Heart left ventricle (tissue), 16 donors: ENCODE results near the gene MAPK11. TPM values are rescaled to one million over a fixed set of nuclear protein-coding genes. Genes with fewer than 3 reads are reported as not detected.

ENCODE experiments used
- ATAC-seq, 4 donors: fragments of 200-7000 bp; cut with Tn5 transposase; one replicate each; pipeline ENCODE4 v1.9.1; 2020 to 2022; ENCODE audit warnings: moderate library complexity in 4 of 4, mild to moderate bottlenecking in 3 of 4, moderate number of reproducible peaks in 1 of 4
- DNase-seq, 5 donors: peaks; one replicate each; pipeline ENCODE4 v3.0.0-alpha.2; 2020
- H3K27ac ChIP-seq, 12 donors: fragments of 200-600 bp; sonication (generic) in 4 of 12; one replicate each; pipeline versions ENCODE4 v1.5.0 to v1.8.0; 2016 to 2022; ENCODE audit warnings: mild to moderate bottlenecking in 2 of 12
- H3K27me3 ChIP-seq, 9 donors: fragments of 200-600 bp; sonication (generic) in 2 of 9; one replicate each; pipeline versions ENCODE4 v1.5.1 to v1.8.0; 2016 to 2022; ENCODE audit warnings: mild to moderate bottlenecking in 3 of 9
- H3K36me3 ChIP-seq, 9 donors: fragments of 200-600 bp; sonication (generic) in 2 of 9; one replicate each; pipeline versions ENCODE4 v1.5.0 to v1.8.0; 2018 to 2022; ENCODE audit warnings: mild to moderate bottlenecking in 2 of 9
- H3K4me1 ChIP-seq, 12 donors: fragments of 200-600 bp; sonication (generic) in 4 of 12; one replicate each; pipeline versions ENCODE4 v1.5.0 to v1.8.0; 2016 to 2022; ENCODE audit warnings: mild to moderate bottlenecking in 3 of 12
- H3K4me3 ChIP-seq, 12 donors: fragments of 200-600 bp; sonication (generic) in 4 of 12; one replicate each; pipeline versions ENCODE4 v1.5.0 to v1.8.0; 2017 to 2022; ENCODE audit warnings: mild to moderate bottlenecking in 9 of 12, moderate library complexity in 4 of 12
- H3K9me3 ChIP-seq, 12 donors: fragments of 200-600 bp; sonication (generic) in 4 of 12; one replicate each; pipeline versions ENCODE4 v1.5.0 to v1.8.0; 2016 to 2022; ENCODE audit warnings: mild to moderate bottlenecking in 1 of 12
- POLR2A ChIP-seq, 2 donors: fragments of 450-650 bp; IDR thresholded peaks; one replicate each; pipeline ENCODE4 v1.6.1; 2017; ENCODE audit warnings: antibody characterized with exemption in 2 of 2, mild to moderate bottlenecking in 2 of 2, moderate library complexity in 2 of 2
- WGBS, 4 donors: extraction: QIAGEN DNeasy Blood & Tissue Kit in 2 of 4; methylation state at CpG; one replicate each; pipeline versions ENCODE4 v1.1.5 to v1.1.7; 2013 to 2018; 5-methylcytosine and 5-hydroxymethylcytosine counted together
- intact Hi-C, 10 donors: fragments of 100-400 bp; cut with DNase I; formaldehyde crosslinking; loops; one replicate each; pipeline versions ENCODE4 v1.11.1 to v1.14.2; 2022
- polyA plus RNA-seq, 2 donors: library from polyadenylated mRNA; stranded (reverse); fragments of 200-250 nt; gene quantifications; one replicate each; pipeline ENCODE4 v1.2.3, GENCODE V29; 2013
- total RNA-seq, 9 donors: library from RNA; depleted of rRNA in 2 of 9; stranded (reverse); fragments of >200 nt in 2 of 9; fragmentation: NEBNext Ultra II Directional in 3 of 9; extraction: Animal tissue kit (Norgen Biotek cat#: 25700) in 3 of 9; gene quantifications; one replicate each; pipeline versions ENCODE4 v1.1.0 to v1.2.4, GENCODE V29; 2016 to 2023
- TF ChIP-seq, protein P1 (sequence below), 12 donors: fragments of 200-600 bp; sonication (generic) in 4 of 12; IDR thresholded peaks; one replicate each; pipeline versions ENCODE4 v1.5.0 to v1.8.0; 2018 to 2022; ENCODE audit warnings: antibody characterized with exemption in 12 of 12, mild to moderate bottlenecking in 5 of 12
- donor health status: ischemic (EF 13 %, LVEDD 7.1; RV severe dilation, severe dysfunction).
- donor health status: healthy with polysubstance abuse.
- donor health status: DM: no; HTN: yes; CAD: no.
- donor health status: DM: no; HTN: no; CAD: no.
- donor health status: ischemic (EF 25% LVEDD 6.9; RV normal size, moderate dysfunction).
- donor health status: ischemic (EF 25% LVEDD 5.7; RV mildly dilated, moderate dysfunction).
- donor health status: healthy.
- donor health status: DM: yes; HTN: yes; CAD: no.
- donor health status: ischemic (EF 35%, LVEDD 5.7; RV mildly dilated, moderate dysfunction).
- donor health status: nonischemic (EF 11% LVEDD 7.7; RV severe dilation, severe dysfunction).
- donor health status: DM: yes; HTN: yes; CAD: no.
- donor health status: PGD.
- donor health status: ischemic (EF 29% LVEDD 5.4; RV normal size, mild dysfunction).
- donor health status: nonischemic (EF 23%, LVEDD 6.1; RV moderate dilation, normal function).

MAPK11 gene
- total and polyA plus RNA-seq, 11 donors: 5.0 to 12.1 (median 7.5) TPM

DNA sequence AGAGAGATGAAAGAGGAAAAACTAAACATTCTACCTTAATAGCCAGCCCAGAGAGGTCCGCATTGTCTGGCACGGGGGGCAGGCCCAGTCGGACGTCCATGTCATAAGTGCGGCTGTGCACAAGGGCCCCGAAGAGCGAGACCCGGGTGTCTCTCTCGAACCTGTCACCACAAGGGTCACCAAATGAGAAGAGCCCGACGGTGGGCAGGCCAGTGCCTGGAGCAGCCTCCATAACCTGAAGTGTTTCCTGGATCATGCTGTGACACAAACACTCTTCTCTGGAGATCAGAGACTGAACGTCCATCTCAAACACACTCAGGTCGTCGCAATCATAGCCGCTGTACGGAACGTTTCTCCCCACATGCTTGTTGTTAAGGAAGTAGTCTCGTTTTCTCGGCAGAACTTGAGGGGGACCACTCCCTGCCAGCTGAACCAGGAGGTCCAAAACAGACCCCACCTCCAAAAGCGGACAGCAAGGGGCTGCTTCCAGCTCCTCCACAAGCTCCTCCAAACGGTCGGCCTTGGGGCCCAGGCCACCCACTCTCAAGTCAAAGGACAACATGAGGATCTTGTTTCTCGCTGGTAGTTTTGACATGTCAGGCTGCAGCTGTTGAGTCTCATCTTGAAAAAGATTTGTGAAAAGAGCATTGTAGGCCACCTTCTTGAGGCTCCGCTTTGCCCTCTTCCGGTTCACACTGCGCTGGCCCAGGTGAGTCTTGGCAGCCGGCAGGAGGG lies 26.3 kb downstream of the MAPK11 start:
- H3K9me3 ChIP-seq: no peaks in the 10 kb centered on the region
- ATAC-seq (no peak), DNase-seq (no peak)
- H3K27ac ChIP-seq: peak overlapping the region in 11 of 12 donors; percentile 79 to 96 (median 88)
- H3K4me1 ChIP-seq: peaks cover 13 to 56% (median 43%) of the 10 kb centered on the region in 12 donors
- TF ChIP-seq, protein P1, sequence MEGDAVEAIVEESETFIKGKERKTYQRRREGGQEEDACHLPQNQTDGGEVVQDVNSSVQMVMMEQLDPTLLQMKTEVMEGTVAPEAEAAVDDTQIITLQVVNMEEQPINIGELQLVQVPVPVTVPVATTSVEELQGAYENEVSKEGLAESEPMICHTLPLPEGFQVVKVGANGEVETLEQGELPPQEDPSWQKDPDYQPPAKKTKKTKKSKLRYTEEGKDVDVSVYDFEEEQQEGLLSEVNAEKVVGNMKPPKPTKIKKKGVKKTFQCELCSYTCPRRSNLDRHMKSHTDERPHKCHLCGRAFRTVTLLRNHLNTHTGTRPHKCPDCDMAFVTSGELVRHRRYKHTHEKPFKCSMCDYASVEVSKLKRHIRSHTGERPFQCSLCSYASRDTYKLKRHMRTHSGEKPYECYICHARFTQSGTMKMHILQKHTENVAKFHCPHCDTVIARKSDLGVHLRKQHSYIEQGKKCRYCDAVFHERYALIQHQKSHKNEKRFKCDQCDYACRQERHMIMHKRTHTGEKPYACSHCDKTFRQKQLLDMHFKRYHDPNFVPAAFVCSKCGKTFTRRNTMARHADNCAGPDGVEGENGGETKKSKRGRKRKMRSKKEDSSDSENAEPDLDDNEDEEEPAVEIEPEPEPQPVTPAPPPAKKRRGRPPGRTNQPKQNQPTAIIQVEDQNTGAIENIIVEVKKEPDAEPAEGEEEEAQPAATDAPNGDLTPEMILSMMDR (IDR thresholded peaks at IDR 0.05): no peak
- no peak for TF ChIP-seq POLR2A (IDR thresholded peaks at IDR 0.05)
- peaks cover 0 to 42% (median 21%) of the 10 kb centered on the region in 9 donors for H3K36me3 ChIP-seq
- intact Hi-C loops: loop anchor here in 6 of 10 donors (2.0 to 10.0 kb wide), 5 partner anchors 99 to 371 kb away; partner anchors contain the start of genes PPP6R2 (in 2 of the 6), LMF2 (in 1 of the 6), NCAPH2 (in 1 of the 6) and SCO2 (in 1 of the 6)
- peak overlapping the region; percentile 51 to 99 (median 88) for H3K4me3 ChIP-seq
- no peaks in the 10 kb centered on the region for H3K27me3 ChIP-seq
- 16 to 23% (median 19%) methylated on average over 23 to 27 of the region's 27 CpGs for WGBS, 4 donors

DNA sequence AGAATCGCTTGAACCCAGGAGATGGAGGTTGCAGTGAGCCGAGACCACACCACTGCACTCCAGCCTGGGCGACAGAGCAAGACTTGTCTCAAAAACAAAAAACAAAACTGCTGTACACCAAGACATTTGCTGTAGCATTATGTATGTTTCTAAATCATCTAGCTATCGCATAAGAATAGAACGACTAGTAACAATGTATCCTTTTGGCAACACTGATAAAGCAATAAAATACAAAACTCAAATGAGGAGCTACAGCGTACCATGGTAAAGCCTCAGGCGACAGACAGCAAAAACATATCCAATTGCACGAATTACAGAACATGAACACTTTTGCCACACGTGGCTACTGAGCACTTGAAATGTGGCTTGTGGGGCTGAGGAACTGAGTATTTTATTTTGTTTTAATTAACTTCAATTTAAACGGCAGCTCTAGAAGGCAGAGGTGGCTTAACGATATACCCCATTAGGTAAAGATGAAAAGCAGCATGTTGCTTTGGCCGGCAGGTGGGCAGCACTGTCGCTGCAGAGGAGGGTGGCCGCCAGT lies 27.7 kb downstream of the MAPK11 start:
- 64 to 69% (median 66%) methylated on average over 14 of the region's 14 CpGs for WGBS, 4 donors
- no peak for DNase-seq
- intact Hi-C loops: loop anchor here in 5 of 10 donors (10.0 kb wide), 4 partner anchors 252 to 372 kb away; partner anchors contain the start of genes LMF2 (in 1 of the 5), NCAPH2 (in 1 of the 5) and SCO2 (in 1 of the 5)
- no peaks in the 10 kb centered on the region for H3K9me3 ChIP-seq
- H3K36me3 ChIP-seq: peaks cover 0 to 39% (median 27%) of the 10 kb centered on the region in 9 donors
- H3K4me3 ChIP-seq: peak overlapping the region in 10 of 12 donors; percentile 74 to 99 (median 91)
- H3K4me1 ChIP-seq: peaks cover 13 to 51% (median 41%) of the 10 kb centered on the region in 12 donors
- H3K27ac ChIP-seq: no peak overlapping the region
- H3K27me3 ChIP-seq: no peaks in the 10 kb centered on the region
- TF ChIP-seq POLR2A (IDR thresholded peaks at IDR 0.05): no peak
- TF ChIP-seq, protein P1 (IDR thresholded peaks at IDR 0.05): no peak
- no peak for ATAC-seq

DNA sequence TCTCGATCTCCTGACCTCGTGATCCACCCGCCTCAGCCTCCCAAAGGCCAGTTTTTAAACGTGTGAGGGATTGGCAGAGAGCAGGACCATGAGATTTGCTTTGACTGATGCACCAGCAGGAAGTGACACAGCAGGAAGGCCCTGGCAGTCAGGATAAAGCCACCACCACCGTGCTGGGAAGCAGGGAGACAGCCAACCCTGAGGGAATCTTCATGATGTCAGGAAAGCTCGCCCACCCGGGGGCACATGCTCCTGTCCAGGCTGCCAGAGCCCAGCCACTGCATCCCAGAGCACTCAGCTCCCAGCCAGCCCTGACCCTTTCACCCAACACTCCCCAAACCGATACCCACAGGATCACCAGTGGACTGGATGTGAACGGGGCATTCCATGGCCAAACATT lies 31.4 kb downstream of the MAPK11 start:
- Histone ChIP-seq H3K27me3 (no peaks in the 10 kb centered on the region), H3K4me1 (peaks cover 11 to 33% (median 29%) of the 10 kb centered on the region in 12 donors), H3K36me3 (peaks cover 0 to 38% (median 28%) of the 10 kb centered on the region in 9 donors), H3K27ac (no peak overlapping the region), H3K9me3 (no peaks in the 10 kb centered on the region), H3K4me3 (no peak overlapping the region)
- 80 to 86% (median 82%) methylated on average over 9 of the region's 9 CpGs for WGBS, 4 donors
- ATAC-seq (no peak), DNase-seq (no peak)
- TF ChIP-seq, protein P1 (IDR thresholded peaks at IDR 0.05): no peak
- no peak for TF ChIP-seq POLR2A (IDR thresholded peaks at IDR 0.05)
- intact Hi-C loops: no loop called here
